NCI-H82 treated with DMSO at 0.1 percent for 48 hours (cell line): ENCODE results near the gene ATP10A.

Experiments used
- DNase-seq: peaks from one replicate; lab custom pipeline; 2025; ENCODE audit not compliant: unreplicated experiment; lab: John Stamatoyannopoulos, UW

The ATP10A gene

DNA sequence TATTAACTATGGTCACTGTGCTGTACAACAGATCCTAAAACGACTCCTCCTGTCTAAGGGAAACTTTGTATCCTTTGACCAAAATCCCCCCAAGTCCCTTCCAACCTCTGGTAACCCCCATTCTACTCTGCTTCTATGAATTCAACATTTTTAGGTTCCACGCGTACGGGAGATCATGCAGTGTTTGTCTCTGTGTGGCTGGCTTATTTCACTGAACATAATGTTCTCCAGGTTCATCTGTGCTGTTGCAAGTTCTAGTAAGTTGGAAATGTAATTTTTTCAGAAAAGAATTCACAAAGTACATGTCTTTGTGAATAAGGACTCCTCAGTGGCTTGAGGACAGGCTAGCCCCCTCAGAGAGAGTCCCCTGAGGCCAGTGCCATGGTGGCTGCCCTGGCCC, 66.1 kb downstream of the ATP10A start:
- no peak for DNase-seq

DNA sequence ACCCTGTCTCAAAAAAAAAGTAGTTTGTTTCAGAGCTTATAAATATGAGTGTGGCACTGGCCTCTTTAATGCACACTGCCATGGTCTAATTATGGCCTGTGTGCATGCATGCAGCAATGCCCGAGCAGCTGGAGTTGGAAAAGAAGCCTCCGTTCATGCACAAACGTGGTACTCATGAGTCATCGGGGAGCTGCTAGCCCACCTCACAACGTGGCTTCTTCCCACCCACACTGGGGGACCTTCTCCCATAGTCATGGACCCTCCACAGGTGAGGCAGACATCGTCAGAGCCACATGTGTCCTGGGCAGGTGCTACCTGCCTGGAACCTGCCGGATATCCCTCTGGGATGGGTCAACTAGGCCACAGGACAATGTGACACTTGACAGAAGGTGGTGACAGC, 66.7 kb downstream of the ATP10A start:
- DNase-seq = no peak

DNA sequence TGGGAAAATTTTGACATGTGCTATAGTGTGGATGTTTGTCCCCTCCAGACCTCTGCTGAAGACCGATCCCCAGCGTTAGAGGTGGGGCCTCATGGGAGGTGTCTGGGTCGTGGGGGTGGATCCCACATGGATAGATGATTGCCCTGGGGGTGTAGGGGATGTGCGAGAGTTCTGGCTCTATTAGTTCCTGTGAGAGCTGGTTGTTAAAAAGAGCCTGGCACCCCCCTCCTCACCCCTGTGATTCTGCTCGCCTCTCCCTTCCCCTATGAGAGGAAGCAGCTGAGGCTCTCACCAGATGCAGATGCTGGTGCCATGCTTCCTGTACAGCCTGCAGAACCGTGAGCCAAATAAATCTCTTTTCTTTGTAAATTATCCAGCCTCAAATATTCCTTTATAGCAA, 67.4 kb downstream of the ATP10A start:
- no peak for DNase-seq

DNA sequence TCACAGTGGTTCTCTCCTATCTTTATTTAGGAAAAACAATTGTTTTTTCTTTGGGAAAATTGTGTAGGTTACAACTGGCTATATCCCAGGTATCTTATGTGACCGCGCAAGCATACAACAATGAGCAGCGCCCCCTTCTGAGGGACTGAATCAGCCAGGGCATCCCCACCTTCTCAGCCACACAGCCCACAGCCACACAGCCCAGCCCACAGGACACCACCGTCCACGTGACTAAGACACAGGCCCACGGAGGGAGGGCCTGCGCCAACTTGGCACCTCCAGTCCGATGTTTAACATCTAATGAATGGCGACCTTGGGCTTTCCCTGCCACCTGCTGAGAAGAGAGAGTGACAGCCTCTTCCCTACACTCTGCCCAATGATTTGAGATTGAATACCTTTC, 68.1 kb downstream of the ATP10A start:
- no peak for DNase-seq

DNA sequence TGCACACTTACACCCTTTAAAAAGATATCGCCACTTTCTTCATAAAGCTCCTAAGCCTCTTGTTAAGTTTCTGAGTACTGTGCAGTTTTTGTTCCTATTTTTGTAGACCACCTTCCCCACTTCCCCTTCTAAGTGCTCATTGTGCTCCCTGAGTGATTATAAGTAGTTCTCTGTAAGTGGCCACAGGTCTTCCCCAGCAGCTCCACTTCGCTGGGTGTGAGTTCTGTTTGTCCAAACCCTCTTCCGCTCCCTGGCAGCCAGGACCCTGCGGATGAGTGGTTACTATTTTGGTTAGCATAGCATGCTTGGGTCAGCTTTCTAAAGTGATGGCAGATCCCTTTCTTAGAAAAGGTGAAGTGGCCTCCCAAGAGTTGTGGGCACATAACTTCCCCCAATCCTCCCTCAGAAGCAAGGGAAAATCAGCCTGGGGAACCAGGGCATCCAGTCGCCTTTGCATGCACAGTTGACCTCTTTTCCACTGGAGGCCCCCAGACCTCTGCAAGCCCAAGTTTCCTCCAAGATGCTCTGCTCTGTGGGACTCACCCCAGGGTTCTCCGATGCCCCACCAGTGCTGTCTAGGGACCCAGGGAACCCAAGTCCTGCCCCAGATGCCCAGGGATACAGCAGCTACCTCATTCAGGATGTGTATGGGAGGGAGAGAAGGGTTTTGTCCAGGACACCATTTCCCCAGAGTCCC, 69.6 kb downstream of the ATP10A start:
- no peak for DNase-seq

DNA sequence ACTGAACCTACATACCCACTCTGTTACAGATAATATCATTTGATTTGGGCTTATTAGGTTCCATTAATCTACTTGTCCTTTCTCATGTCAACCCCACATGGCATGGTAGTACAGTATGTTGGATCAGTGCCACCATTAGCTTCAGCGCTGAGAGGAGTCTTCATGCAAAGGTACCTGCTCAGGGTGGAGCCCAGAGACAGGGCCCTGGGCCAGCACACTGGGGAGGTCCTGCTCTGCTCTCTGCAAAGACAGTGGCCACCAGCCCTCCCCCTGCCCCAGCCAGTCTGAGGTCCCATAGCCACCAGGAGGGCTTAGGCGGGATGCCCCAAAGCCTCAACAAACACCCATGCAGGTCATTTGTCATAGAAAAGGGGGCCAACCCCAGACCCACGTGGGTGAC, 71.0 kb downstream of the ATP10A start:
- DNase-seq = no peak

DNA sequence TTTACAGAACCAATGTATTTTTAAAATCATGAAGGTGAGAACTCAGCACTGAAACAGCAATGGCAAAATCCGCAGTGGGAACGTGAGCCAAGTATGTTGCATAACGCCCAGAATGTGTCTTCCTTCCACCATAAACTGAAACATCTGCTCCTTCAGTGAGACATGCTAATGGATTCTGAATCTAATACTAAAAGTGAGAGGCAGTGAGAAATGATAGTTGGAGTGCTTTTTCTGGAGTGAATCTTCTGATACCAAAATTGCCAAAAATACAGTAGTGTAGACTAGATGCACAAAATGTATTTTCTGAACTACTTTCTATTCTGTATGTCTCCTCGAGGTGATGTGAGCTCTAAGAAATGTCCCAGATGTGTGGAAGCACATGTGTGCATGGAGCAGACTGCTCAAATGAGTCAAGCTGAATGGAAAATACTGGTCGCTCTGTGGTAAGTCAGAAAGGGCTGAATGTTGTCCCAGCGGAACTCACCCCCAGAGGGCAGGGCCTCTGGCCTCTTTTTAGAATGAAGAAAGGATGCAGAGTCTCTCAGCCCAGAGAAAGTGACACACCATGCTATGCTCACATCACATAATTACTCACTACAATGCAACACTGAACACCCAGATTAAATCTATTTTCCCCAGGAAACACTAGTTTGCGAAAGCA, 73.0 kb downstream of the ATP10A start:
- DNase-seq = no peak

DNA sequence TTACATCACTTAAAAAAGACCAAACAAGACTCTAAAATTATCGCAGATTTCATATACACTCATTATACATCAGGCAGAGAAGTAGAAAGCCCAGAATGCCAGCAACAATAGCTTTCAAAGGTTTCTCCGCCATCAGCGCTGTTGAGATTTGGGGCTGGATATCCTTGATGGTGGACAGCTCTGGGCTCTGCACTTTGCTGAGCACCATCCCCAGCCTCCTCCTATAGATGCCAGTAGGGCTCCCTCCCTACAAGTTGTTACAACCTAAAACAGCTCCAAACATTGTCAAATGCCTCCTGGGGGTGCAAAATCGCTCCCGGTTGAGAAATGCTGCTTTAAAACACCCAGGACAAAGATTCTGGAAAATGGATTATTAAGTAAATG, 73.5 kb downstream of the ATP10A start:
- DNase-seq = no peak

DNA sequence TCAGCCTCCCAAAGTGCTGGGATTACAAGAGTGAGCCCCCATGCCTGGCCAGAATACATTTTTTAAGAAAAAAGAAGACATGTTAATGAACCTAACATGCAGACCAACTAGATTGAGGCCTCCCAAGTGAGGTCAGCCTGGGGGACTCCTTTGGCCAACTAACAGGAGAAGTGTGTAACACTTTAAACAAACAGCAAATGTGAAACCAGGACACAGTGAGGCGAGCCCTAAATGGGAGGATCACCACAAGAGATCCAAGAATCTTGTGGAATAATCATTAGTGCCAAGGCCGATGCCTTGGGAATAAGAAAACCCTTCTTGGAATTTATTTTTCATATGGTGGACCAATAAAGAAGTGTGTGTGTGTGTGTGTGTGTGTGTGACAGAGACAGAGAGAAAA, 73.9 kb downstream of the ATP10A start:
- no peak for DNase-seq

DNA sequence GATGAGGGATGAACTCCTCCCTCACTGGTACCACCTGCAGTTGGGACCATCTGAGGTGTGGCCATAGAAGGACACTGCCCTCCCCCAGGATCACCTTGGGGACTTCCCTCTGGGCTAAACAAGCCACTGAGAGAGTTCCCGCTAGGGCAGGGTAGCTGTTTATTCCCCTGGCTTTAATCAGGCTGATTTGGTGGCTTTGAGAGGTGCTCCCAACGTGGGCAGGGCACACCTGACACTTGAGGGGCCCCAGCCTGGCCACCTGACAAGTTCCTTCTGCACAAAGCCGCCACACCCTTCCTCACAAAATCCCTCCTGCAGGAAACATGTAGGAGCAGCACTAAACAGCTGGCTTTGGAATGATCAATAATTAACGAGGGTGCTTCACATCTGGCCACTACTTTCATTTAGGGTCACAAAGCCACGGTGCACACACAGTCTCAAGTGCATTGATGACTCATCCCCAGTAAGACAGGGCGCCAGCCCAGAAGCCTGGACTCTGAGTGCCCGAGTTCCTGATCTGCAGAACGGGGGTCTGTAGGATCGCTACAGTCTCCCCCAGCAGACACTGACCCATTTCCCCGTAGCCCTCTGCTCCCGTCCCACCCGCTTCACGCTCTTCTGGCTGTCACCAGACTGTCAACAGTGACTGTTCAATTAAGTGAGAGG, 75.1 kb downstream of the ATP10A start:
- no peak for DNase-seq

DNA sequence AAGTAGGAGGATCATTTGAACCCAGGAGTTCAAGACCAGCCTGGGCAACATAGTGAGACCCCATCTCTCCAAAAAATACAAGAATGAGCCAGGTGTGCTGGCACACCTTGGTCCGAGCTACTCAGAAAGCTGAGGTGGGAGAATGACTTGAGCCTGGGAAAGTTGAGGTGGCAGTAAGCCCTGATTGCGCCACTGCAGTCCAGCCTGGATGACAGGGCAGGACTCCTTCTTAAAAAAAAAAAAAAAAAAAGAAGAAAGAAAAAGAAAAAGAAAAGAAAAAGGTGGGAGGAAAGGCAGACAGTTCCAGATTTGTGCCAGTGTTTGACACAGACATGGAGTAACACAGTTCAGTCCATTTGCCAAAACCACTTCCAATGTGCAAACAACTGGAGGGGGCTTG, 75.7 kb downstream of the ATP10A start:
- no peak for DNase-seq

DNA sequence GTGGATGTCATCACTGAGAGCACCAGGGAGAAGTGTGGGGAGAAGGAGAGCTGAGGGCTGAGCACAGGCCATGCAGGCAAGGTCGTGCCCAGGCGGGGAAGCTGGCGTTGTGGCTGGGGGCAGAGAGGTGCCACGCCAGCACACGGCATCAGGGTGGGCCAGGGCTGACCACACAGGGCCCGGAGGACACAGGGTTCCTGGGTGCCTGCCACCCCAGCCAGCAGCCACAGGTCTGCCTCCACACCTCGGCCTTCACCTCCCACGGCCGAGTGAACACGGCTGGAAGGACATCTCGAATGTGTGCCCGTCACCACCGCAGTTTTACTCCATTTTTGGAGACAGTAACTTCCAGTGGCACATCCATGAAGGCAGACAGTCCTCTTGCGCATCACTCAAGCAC, 77.1 kb downstream of the ATP10A start:
- no peak for DNase-seq

DNA sequence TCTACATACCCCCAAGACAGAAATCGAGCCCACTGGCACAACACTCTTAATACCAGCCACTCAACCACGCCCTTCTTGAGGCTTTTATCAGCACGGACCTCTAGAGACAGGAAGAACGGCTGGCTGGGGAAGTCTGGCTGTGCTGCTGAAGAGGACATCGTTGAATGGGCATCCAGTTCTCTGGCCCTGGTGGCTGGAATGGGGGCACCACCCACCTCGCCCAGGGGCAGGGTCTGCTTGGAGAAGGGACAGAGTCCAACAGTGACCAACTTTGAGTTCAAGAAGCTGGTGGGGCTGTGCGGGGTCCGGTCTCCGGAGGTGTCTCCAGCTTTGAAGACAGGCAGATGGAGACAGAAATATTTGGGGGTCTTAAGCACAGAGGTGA, 77.5 kb downstream of the ATP10A start:
- DNase-seq = no peak

DNA sequence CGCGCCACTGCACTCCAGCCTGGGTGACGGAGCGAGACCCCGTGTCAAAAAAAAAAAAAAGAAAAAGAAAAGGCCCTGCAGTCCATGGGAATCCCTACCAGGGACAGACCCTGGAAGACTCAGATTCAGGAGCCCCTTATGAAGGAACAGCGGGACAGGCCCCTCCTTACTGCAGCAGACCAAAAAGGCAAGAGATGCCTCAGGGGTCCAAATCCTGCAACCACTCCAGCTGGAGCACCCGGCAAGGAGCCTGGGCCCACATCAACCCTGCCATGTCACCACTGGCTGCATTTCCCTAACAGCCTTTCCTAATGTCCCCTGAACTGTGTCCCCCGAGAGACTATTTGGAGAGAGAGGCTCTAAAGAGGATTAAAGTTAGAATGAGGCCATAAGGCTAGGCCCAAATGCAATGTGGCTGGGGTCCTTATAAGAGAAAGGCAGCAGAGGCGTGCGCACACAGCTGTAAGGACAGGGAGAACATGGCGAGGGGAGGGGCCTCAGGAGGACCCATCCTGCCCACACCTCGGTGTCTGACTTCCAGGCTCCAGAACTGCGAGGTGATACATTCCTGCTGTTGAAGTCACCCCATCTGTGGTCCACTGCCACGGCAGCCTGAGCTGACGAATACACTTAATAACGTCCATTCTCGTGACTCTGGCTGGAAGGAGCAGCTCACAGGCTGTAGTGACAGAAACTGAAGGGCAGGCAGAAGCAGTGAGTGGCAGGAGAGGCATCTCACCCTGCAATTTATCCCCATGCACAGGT, 78.1 kb downstream of the ATP10A start:
- DNase-seq = peak; percentile 49

DNA sequence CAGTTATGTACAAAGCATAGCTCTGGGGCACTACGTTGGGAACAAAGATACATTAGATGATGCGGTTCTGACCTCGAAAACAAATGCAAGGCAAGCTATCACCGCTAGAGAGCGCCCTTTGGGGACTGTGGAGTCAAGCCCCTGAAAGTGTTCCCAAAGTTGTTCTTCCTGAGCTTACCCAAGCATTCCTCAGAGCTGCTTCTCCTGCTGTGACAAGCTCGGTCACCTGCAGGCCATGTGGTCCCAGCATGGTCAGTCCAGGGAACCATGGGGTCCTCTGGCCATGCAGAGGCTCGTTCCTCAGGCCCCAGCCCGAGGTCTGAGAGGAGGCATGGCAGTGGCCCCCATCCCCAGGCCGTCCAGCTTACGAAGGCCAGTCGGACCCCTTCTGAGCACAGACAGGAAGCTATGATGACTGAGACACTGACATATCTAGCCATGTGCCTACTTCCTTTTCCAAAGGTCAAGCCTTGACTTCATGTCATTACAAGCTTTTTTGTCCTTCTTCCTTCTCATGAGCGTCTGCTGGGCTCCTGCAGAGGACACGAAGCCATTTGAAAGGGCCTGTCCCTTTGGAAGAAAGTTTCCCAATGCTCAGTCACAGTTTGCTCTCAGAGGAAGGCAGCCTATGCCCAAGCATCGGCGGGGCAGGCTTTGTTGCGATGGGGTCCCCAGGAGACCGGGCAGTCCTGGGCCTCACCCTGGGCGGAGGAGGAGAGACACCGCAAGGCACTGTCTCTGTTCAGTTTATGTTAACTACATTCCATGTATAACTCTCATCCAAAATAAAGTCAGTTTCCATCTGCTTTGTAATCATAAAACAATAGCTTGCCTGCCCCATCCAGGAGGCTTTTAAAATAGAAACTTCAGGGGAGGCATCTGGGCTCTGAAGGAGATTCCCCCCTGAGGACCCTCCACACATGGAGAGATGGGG, 79.3 kb downstream of the ATP10A start:
- DNase-seq = no peak

DNA sequence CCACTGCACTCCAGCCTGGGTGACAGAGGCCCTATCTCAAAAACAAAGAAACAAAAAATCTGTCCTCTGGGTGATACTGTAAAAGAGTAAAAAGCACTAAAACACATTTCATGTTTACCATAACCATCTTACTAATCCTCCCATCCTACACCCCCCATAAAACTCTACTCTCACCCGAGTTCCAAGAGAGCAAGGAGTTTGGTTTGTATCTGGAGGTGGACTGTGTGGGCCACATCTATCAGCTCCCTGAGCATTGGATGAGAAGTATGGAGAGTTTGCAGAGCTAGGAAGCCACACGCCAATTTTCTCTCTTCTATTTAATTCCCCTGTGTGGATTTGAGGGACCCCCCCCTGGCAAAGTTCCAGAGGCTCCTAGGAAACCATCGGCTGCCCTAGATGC, 80.0 kb downstream of the ATP10A start:
- DNase-seq = no peak

DNA sequence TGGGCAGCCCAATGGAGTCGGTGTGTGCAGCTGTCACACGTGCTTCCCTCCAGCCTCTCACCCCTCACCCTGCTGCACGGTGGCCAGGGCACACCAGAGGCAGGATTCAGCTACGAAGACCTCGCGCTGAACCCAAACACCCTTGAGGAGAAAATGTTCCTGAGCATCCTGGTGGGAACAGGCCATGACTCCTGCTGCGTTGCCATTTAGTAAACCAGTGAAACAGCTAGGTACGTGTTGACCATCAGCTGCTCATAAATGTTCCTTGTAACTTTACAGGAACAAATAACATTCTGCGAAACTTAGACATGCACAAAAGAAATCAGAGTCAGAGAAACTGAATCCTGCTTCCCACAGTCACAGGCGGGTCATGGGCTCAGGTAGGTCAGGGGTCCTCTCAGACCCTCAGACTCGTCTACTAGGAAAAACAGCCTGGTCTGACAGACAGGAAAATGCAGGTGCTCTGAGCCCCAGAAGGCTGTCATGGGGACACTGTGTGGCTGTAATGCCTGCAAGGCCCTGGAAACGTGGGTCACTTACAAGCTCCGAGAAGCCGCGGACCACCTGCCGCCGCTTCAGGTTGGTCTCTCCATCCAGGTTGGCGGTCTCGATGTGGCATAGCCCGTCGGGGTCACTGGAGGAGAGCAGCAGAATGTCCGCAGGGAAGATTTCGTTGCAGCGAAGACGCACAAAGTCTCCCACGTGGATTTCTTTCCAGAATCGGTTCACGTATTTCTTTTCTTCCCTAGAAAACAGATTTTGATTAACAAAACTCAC, 82.5 kb downstream of the ATP10A start:
- no peak for DNase-seq

DNA sequence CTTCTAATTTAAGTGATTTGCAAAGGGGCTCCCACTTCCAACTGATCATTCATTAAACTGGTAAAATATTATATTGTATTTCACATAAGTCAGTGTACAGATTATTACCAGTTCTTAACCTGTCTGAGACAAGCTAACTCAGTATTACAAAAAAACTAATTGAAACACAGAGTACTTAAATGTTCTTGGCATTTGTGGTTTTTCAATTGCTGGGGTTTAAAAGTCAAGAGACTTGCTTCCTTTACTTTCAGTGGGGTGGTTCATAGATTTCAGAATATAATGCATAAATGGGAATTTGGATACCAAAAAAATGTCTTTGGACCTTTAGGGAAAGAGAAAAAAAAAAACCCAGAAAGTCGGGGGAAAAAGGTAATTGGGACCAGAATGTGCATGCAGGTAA, 85.0 kb downstream of the ATP10A start:
- DNase-seq = no peak

DNA sequence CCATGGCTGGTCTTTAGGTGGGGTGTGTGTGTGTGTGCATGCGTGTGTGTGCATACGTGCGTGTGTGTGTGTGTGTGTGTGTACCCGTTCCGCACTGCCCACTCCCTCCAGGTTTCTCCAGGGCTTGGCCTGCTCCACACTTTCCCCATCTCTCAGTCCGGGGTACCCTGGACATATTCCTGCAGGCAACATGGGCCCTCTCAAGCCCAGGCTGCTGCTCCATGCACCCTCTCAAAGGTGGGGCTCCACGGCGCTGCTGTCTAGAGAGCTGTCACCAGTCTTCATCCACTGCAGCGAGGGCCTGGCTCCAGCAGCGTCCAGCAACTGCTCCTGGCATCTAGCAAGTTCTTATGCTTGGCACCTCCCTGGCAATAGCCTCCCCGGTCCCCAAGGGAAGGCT, 86.1 kb downstream of the ATP10A start:
- no peak for DNase-seq
